ENCODE data around the gene ZBTB40.

Gene ZBTB40

DNA sequence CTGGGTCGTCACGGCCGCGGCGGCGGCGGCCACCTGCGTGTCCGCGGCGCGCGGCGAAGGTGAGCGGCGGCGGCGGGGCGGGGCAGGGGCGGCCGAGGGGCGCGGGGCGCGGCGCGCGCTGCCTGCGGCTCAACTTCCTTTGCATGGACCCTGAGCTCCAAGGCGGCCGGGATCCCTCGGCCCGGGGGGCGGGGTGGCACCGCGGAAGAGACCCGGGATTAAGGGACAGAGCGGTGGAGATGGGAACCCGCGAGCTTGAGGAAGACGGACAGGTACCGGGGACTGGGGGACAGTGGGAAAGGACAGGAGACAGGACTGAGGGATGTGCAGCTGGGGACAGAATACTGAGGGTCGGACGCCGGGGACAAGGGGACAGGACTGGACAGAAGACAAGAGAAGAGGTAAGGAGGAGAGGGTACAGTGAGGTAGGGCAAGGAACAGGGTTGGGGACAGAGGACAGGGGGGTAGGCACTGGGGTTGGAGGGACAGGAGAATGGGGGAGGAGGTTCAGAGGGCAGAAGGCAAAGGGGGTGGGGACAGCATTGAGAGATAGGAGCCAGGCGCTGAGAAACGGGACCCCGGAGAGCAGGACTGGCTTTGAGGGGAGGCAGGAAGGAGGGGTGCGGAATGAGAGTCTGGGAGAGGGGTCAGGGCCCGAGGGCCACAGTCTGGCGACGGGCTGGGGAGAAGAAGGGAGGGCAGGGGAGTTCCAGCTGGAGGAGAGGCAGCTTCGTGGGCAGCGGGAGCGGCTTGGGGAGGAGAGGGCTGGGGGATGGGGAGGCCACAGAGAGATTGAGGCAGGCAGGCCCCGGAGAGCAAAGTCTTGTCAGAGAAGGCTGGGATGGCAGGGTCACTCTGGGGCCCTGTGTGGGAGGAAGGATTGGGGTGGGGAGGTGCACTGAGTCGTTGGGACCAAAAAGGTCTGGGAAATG is 112.3 kb downstream of the ZBTB40 start:
- no peak for DNase-seq

GRCh38 chr1:22566161-22566560 is 114.5 kb downstream of the ZBTB40 start:
- no peak for DNase-seq

DNA sequence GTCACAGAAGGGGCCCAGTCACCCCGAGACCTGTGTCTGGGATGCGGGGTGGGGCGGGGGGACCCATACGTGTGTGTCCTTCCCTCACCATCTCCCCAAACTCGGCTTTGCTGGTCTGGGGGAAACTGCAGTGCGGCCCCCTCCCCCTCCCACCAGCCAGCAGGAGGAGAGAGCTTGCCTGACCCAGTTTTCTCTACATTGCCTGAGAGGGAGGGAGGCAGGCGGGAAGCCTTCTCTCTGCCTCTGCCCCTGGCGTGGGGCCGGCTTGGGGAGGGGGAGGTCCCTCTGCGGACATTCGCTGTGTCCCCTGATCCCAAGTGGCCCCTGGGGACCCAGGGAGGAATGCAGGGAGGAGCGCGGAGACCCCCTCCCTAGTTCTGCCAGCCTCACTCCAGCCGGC is 115.5 kb downstream of the ZBTB40 start:
- no peak for DNase-seq

DNA sequence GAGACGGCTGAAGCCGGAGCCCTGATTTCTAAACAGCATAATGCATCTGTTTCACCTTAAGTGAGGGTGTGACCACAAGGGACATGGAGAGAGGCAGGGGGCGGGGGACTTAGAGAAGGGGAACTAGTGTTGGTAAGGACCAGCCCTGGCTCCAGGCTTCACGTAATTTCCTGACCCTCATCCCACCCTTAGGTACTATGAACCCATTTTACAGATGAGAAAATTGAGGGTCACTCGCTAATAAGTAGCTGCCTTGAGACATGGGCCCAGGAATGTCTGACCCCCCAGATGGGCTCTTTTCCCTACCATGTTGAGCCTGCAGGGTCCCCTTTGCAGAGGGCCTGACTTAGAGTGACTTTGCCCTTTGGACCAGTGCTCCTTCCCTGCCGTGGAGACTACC is 116.3 kb downstream of the ZBTB40 start:
- no peak for DNase-seq

- no peak for DNase-seq
These were observed 117.6 kb downstream of the ZBTB40 start for GRCh38 chr1:22569269-22569668.

DNA sequence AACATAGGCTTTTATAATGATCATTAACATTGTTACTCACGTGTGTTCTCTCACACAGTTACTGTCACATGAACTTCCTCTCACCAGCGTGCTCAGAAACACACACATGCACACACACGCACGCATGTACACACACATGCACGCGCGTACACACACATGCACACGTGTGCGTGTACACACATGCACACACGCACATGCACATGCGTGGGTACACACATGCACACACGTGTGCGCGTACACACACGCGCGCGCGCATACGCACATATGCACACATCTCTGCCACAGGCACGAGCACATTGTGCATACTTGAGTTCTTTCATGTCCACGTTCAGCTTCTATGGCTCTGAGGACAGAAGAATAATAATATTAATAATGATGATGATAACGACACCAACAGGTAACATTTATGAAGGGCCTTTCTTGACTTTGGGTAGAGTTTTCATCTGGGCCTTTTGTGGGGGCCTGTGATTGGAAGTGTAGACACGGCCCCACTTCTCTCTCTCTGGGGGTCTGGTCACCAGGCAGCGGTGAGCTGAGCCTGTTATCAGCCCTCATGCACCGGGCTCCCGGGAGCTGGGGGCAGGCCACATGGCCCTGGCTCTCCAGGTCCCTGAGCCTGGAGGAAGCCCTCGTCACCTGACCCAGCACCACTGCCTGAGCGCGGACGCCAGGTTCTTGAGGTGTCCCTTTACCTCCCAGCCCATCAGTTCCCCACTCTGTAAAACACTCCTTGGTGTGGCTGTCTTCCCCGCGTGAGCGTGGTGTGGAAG is 118.7 kb downstream of the ZBTB40 start:
- no peak for DNase-seq

GRCh38 chr1:22572818-22573217 is 121.2 kb downstream of the ZBTB40 start:
- DNase-seq, result no peak

GRCh38 chr1:22573237-22573636 is 121.6 kb downstream of the ZBTB40 start:
- no peak for DNase-seq

- no peak for DNase-seq
These were observed 124.0 kb downstream of the ZBTB40 start for GRCh38 chr1:22575532-22576149.

DNA sequence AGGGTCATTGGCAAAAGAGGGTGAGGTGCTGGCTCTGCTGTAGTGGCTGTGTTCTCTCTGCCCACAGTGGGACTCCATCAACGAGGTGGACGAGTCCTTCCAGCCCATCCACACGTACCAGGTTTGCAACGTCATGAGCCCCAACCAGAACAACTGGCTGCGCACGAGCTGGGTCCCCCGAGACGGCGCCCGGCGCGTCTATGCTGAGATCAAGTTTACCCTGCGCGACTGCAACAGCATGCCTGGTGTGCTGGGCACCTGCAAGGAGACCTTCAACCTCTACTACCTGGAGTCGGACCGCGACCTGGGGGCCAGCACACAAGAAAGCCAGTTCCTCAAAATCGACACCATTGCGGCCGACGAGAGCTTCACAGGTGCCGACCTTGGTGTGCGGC is 124.5 kb downstream of the ZBTB40 start:
- no peak for DNase-seq

- no peak for DNase-seq
These were observed 125.0 kb downstream of the ZBTB40 start for GRCh38 chr1:22576617-22577016.

- DNase-seq, result no peak
These were observed 127.2 kb downstream of the ZBTB40 start for GRCh38 chr1:22578732-22579361.

DNA sequence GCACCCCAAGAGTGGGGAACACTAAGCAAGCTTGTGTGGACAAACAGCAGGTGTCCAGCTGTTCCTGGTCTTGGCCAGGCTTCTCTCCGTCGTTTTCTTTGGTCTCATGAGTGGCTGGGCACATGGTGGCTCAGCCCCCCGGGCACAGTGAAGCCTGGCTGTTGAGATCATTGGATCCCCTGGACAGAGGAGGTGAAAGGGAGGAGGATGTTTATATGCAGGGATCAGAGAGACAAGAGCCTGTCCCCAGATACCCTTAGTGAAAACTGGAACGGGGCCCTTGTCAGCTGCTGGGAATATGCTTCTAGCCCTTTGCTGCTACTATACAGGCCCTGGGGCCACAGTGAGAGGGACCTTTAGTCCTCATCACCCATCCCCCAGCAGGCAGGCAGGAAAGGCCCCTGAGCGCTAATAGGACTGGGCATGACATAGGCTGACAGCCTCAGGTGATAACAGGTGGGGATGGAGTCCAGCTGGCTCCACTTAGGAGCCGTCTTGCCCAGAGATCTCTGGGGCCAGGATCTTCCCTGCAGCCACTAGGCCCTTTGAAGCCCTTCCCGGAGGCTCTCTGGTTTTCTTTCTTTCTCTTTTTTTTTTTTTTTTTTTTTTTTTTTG is 128.0 kb downstream of the ZBTB40 start:
- DNase-seq, result no peak
